BLaER1 treated with 17β-estradiol and CSF1 and Interleukin-3, amounts not matched to agents 10 nM and 100 nM (cell line): ENCODE measurements around the gene CLEC16A.

ENCODE experiments used
- H3K27ac ChIP-seq, 11 experiments: shearing (Covaris generic); formaldehyde crosslinking; 2 replicates each; pipeline ENCODE4 v1.8.1; 2022
- H3K27me3 ChIP-seq, 11 experiments: shearing (Covaris generic); formaldehyde crosslinking; 2 replicates each; pipeline ENCODE4 v1.8.1; 2022
- H3K36me3 ChIP-seq, 11 experiments: shearing (Covaris generic); formaldehyde crosslinking; 2 replicates each; pipeline ENCODE4 v1.8.1; 2022
- H3K4me1 ChIP-seq, 10 experiments: shearing (Covaris generic); formaldehyde crosslinking; 2 replicates each; pipeline ENCODE4 v1.8.1; 2022
- H3K4me2 ChIP-seq, 11 experiments: shearing (Covaris generic); formaldehyde crosslinking; 2 replicates each; pipeline ENCODE4 v1.8.1; 2022
- H3K4me3 ChIP-seq, 10 experiments: shearing (Covaris generic); formaldehyde crosslinking; 2 replicates each; pipeline ENCODE4 v1.8.1; 2022
- H3K9ac ChIP-seq, 11 experiments: shearing (Covaris generic); formaldehyde crosslinking; 2 replicates each; pipeline ENCODE4 v1.8.1; 2022
- H3K9me3 ChIP-seq, 11 experiments: shearing (Covaris generic); formaldehyde crosslinking; replicated peaks in 1 of 11; 2 replicates each; pipeline ENCODE4 v1.8.1; 2022
- H4K20me1 ChIP-seq, 11 experiments: shearing (Covaris generic); formaldehyde crosslinking; 2 replicates each; pipeline ENCODE4 v1.8.1; 2022
- Cebpa-rat ChIP-seq, 11 experiments: shearing (Covaris generic); IDR thresholded peaks; 2 replicates each; pipeline ENCODE4 v1.8.1; 2022

CLEC16A gene

GRCh38 chr16:11036868-11037410 is 92.6 kb downstream of the CLEC16A start:
- Histone ChIP-seq H3K36me3 (peaks cover 78 to 97% (median 93%) of the 10 kb centered on the region in 11 experiments), H3K4me2 (no peak overlapping the region), H3K9ac (no peak overlapping the region), H3K9me3 (0 out of 22 replicates have a peak, but pooled peaks cover 0 to 7% (median 0%) of the 10 kb centered on the region in 11 experiments), H4K20me1 (peaks cover 0 to 4% (median 0%) of the 10 kb centered on the region in 11 experiments; a peak in 2 of 22 replicates), H3K4me3 (no peak overlapping the region), H3K27me3 (no peaks in the 10 kb centered on the region), H3K27ac (no peak overlapping the region), H3K4me1 (no peaks in the 10 kb centered on the region)
- TF ChIP-seq Cebpa-rat (IDR thresholded peaks at IDR 0.05) = no peak

GRCh38 chr16:11038305-11038704 is 93.9 kb downstream of the CLEC16A start:
- H4K20me1 ChIP-seq = peaks cover 0 to 4% (median 0%) of the 10 kb centered on the region in 11 experiments; a peak in 2 of 22 replicates
- no peak overlapping the region for H3K4me2 ChIP-seq
- no peak overlapping the region for H3K27ac ChIP-seq
- 0 out of 22 replicates have a peak, but pooled peaks cover 0 to 7% (median 0%) of the 10 kb centered on the region in 11 experiments for H3K9me3 ChIP-seq
- H3K9ac ChIP-seq = no peak overlapping the region
- no peak for TF ChIP-seq Cebpa-rat (IDR thresholded peaks at IDR 0.05)
- H3K36me3 ChIP-seq = peaks cover 76 to 95% (median 91%) of the 10 kb centered on the region in 11 experiments
- H3K4me1 ChIP-seq = no peaks in the 10 kb centered on the region
- H3K27me3 ChIP-seq = no peaks in the 10 kb centered on the region
- no peak overlapping the region for H3K4me3 ChIP-seq

DNA sequence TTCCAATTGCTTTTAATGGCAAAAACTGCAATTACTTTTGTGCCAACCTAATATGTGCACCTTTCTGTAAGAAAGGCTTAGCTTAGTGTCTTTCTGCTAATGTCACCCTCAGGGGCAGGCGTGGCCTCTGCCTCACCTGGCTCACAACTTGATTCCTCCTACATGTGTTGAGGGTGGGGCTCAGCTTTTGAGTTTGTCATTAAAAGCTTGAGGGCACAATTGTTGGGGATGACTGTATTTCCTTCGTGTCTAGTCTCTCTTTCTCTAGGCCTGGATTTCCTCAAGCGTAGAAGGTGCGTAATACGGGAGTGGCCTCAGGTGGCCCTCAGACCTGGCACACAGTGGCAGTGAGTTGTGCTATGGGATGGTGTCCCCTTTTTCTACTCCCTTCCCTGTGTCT is 94.4 kb downstream of the CLEC16A start:
- Histone ChIP-seq H3K4me1 (no peaks in the 10 kb centered on the region), H3K4me3 (no peak overlapping the region), H3K9me3 (0 out of 22 replicates have a peak, but pooled peaks cover 0 to 7% (median 0%) of the 10 kb centered on the region in 11 experiments), H3K27ac (no peak overlapping the region), H3K9ac (no peak overlapping the region), H3K36me3 (peaks cover 77 to 95% (median 91%) of the 10 kb centered on the region in 11 experiments), H3K27me3 (no peaks in the 10 kb centered on the region), H3K4me2 (no peak overlapping the region), H4K20me1 (peaks cover 0 to 3% (median 0%) of the 10 kb centered on the region in 11 experiments; a peak in 2 of 22 replicates)
- no peak for TF ChIP-seq Cebpa-rat (IDR thresholded peaks at IDR 0.05)

- Histone ChIP-seq H3K9ac (no peak overlapping the region), H3K4me2 (no peak overlapping the region), H3K36me3 (peaks cover 75 to 94% (median 89%) of the 10 kb centered on the region in 11 experiments), H3K27me3 (no peaks in the 10 kb centered on the region), H3K27ac (no peak overlapping the region), H3K4me3 (no peak overlapping the region), H3K4me1 (no peaks in the 10 kb centered on the region), H3K9me3 (0 out of 22 replicates have a peak, but pooled peaks cover 0 to 3% (median 0%) of the 10 kb centered on the region in 11 experiments), H4K20me1 (no peaks in the 10 kb centered on the region; a peak in 1 of 22 replicates)
- no peak for TF ChIP-seq Cebpa-rat (IDR thresholded peaks at IDR 0.05)
Measured at GRCh38 chr16:11039726-11040125, 95.4 kb downstream of the CLEC16A start.

DNA sequence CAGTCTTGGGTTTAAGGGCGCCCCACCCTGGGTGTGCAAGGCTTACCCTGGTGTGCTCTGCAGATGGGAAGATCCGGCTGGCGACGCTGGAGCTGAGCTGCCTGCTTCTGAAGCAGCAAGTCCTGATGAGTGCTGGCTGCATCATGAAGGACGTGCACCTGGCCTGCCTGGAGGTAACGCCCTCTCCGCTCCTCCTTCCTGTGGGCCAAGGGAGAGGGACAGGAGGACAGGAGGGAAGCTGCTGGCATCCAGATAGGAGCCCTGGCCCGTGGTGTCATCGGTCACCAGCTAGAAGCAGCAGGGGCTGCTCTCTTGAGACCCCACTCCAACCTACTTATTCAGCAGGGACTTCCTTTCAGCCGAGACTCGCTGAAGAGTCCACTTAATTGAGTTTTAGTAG is 97.8 kb downstream of the CLEC16A start:
- Histone ChIP-seq H3K36me3 (peaks cover 73 to 94% (median 86%) of the 10 kb centered on the region in 11 experiments), H3K4me1 (0 out of 20 replicates have a peak, but pooled peaks cover 0 to 4% (median 0%) of the 10 kb centered on the region in 10 experiments), H3K27ac (no peak overlapping the region), H3K9me3 (no peaks in the 10 kb centered on the region), H4K20me1 (no peaks in the 10 kb centered on the region; a peak in 1 of 22 replicates), H3K4me3 (no peak overlapping the region), H3K27me3 (no peaks in the 10 kb centered on the region), H3K9ac (no peak overlapping the region), H3K4me2 (no peak overlapping the region)
- TF ChIP-seq Cebpa-rat (IDR thresholded peaks at IDR 0.05) = no peak

GRCh38 chr16:11045441-11045840 is 101.1 kb downstream of the CLEC16A start:
- Histone ChIP-seq H4K20me1 (peaks cover 0 to 1% (median 0%) of the 10 kb centered on the region in 11 experiments; a peak in 1 of 22 replicates), H3K27me3 (no peaks in the 10 kb centered on the region), H3K4me2 (no peak overlapping the region), H3K36me3 (peaks cover 70 to 95% (median 88%) of the 10 kb centered on the region in 11 experiments), H3K4me1 (peaks cover under 1 to 9% (median 6%) of the 10 kb centered on the region in 10 experiments), H3K4me3 (no peak overlapping the region), H3K27ac (no peak overlapping the region), H3K9ac (no peak overlapping the region), H3K9me3 (no peaks in the 10 kb centered on the region)
- TF ChIP-seq Cebpa-rat (IDR thresholded peaks at IDR 0.05) = no peak

- TF ChIP-seq Cebpa-rat (IDR thresholded peaks at IDR 0.05) = no peak
- H3K4me3 ChIP-seq = no peak overlapping the region
- no peak overlapping the region for H3K9ac ChIP-seq
- peaks cover 4 to 13% (median 10%) of the 10 kb centered on the region in 10 experiments for H3K4me1 ChIP-seq
- H3K4me2 ChIP-seq = no peak overlapping the region
- H3K27me3 ChIP-seq = no peaks in the 10 kb centered on the region
- peaks cover 0 to 5% (median 0%) of the 10 kb centered on the region in 11 experiments; a peak in 2 of 22 replicates for H4K20me1 ChIP-seq
- H3K9me3 ChIP-seq = no peaks in the 10 kb centered on the region
- peaks cover 66 to 95% (median 86%) of the 10 kb centered on the region in 11 experiments for H3K36me3 ChIP-seq
- no peak overlapping the region for H3K27ac ChIP-seq
Measured at GRCh38 chr16:11045846-11046245, 101.5 kb downstream of the CLEC16A start.

- H3K27ac ChIP-seq = no peak overlapping the region
- peaks cover 59 to 94% (median 83%) of the 10 kb centered on the region in 11 experiments for H3K36me3 ChIP-seq
- no peak overlapping the region for H3K9ac ChIP-seq
- H3K27me3 ChIP-seq = no peaks in the 10 kb centered on the region
- H3K4me3 ChIP-seq = no peak overlapping the region
- H3K4me1 ChIP-seq = peaks cover 10 to 19% (median 16%) of the 10 kb centered on the region in 10 experiments
- no peaks in the 10 kb centered on the region for H3K9me3 ChIP-seq
- no peak overlapping the region for H3K4me2 ChIP-seq
- no peak for TF ChIP-seq Cebpa-rat (IDR thresholded peaks at IDR 0.05)
- H4K20me1 ChIP-seq = peaks cover 0 to 11% (median 0%) of the 10 kb centered on the region in 11 experiments; a peak in 5 of 22 replicates
Measured at GRCh38 chr16:11046382-11046931, 102.1 kb downstream of the CLEC16A start.

GRCh38 chr16:11047057-11047456 is 102.7 kb downstream of the CLEC16A start:
- no peak overlapping the region for H3K4me3 ChIP-seq
- peaks cover 16 to 25% (median 22%) of the 10 kb centered on the region in 10 experiments for H3K4me1 ChIP-seq
- no peak overlapping the region for H3K27ac ChIP-seq
- no peaks in the 10 kb centered on the region for H3K27me3 ChIP-seq
- no peak for TF ChIP-seq Cebpa-rat (IDR thresholded peaks at IDR 0.05)
- peaks cover 0 to 17% (median 0%) of the 10 kb centered on the region in 11 experiments; a peak in 8 of 22 replicates for H4K20me1 ChIP-seq
- no peak overlapping the region for H3K9ac ChIP-seq
- peaks cover 53 to 91% (median 80%) of the 10 kb centered on the region in 11 experiments for H3K36me3 ChIP-seq
- no peaks in the 10 kb centered on the region for H3K9me3 ChIP-seq
- H3K4me2 ChIP-seq = no peak overlapping the region
